HG02678 (cell line): ENCODE results near the gene SLC9C2.
A peak's percentile ranks its signal among the peaks of the same experiment; 100 is the strongest.
"Not testable (repeated sequence)": the region's sequence is repeated elsewhere in the genome, so short reads cannot be mapped to it uniquely, and the experiment has no call there.

ENCODE experiments used
- ATAC-seq: cut with Tn5 transposase; IDR thresholded peaks from one replicate; pipeline ENCODE4 v1.9.1; 2021; ENCODE audit warnings: mild to moderate bottlenecking, moderate library complexity; ENCODE audit not compliant: unreplicated experiment

SLC9C2 gene

DNA sequence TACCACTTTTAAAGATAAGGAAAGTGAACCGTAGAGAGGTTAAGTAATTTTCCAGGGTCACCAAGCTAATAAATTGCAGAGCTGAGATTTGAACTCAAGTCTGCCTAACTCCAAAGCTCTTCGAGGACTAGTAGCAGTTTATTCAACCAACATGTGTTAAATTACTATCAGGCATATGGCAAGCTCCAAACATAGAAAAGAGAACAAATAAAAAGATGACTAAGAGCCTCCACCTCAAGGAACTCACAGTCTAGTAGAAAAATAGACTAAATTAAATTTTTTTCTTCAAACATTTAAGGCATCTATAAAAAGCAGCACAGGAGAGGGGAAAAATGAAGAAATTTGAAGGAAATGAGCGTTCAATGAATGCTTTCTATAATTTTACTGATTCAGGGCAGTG lies 22.2 kb downstream of the SLC9C2 start:
- no peak for ATAC-seq

DNA sequence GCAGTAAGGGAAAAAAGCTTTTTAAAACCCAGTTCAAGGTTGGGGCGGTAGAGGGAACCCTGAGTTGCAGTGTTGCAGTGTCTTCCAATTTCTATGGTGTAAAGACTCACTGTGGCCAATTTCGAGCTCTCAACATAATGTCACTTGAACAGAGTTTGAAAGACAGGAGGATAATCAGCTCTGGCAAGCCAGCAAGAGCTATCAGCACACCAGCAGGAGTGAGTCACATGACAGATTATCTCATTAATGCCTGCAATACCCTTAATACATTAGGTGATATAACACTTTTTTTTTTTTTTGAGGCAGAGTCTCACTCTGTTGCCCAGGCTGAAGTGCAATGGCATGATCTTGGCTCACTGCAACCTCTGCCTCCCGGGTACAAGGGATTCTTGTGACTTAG lies 22.8 kb downstream of the SLC9C2 start:
- no peak for ATAC-seq

DNA sequence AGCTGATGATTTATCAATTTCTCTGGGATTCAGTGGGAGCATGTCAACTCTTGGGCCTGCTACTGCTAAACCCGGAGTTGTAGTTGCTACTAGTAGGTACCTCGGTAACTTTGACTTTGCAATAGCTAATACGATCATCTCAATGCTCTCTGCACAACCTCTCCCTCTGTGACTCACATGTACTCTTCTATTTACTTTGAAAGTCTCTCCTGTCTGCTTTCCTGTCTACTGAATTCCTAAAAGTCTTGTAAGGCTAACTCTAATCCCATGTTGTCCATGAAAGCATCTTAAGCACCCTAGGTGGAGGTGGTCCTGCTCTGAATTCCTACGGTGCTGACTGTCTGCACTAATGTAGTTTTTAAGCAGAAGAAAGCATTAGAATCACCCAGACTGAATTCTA lies 29.3 kb downstream of the SLC9C2 start:
- no peak for ATAC-seq

DNA sequence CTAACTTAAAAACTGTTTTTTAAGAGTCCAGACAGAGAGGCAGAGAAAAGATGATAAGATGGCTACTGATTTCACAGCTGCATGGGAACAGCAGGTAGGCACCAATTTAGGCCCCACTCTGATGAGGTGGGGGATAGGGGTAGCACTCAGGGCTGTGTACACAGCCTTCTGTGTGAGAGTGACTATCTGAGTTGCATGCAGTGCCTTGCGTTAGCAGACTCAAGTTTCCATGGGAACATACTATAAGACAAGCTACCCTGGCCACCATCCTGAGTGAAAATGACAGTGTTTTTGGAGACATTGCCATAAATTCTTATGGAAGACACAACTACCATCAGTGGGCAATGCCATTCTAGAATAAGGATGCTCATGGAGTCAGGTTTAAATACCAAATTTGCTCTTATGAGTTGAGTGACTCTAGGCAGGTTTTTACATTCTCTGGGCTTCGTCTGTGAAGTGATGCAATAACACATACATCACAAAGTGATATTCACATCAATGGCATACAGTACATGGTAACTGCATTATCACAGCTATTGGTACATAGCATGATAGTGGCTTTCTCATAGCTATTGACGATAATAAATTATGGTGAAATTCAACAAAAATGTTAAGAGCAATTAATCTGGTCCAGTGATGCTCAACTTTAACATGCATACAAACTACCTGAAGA lies 30.5 kb downstream of the SLC9C2 start:
- ATAC-seq, result no peak

DNA sequence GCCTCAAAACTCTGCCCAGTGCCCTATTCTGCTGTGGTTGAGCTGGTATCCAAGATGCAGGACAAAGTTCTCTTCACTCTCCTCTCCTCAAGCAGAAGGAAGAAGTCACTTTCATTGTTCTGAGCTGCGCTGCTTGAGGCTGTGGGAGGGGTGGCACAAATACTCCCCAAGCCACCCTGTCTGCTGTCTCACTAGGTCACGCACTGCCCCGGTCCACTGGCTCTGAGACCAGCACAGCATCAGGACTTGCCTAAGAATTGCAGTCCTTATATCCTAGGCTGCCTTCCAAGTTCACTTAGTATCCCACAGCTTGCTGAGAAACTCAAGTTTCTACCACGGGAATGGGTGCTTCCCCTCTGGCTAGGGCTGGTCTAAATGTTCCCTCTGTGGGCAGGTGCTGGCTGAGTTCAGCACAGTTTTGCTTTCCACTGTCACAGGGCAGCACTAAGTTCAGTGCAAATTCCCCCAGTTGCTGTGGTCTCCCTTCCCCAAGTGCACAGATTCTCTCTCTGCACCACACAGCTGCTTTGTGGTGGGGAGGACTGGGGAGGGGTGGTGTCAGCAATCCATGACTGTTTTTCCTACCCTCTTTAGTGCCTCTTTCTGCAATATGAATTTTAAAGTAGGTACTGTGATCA lies 32.4 kb downstream of the SLC9C2 start:
- peak; percentile 78 for ATAC-seq

DNA sequence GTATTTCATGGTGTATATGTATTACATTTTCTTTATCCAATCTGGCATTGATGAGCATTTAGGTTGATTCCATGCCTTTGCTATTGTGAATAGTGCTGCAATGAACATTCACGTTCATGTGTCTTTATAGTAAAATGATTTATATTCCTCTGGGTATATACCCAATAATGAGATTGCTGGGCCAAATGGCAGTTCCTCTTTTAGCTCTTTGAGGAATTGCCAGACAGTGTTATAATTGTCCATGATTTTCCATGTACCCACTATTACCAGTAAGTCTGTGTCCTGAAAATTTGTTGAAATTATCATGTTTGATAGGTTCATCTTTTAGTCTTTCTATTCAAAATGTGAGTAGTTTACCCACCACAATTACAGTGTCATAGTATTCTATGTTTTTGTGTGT lies 34.4 kb downstream of the SLC9C2 start:
- ATAC-seq, result no peak

DNA sequence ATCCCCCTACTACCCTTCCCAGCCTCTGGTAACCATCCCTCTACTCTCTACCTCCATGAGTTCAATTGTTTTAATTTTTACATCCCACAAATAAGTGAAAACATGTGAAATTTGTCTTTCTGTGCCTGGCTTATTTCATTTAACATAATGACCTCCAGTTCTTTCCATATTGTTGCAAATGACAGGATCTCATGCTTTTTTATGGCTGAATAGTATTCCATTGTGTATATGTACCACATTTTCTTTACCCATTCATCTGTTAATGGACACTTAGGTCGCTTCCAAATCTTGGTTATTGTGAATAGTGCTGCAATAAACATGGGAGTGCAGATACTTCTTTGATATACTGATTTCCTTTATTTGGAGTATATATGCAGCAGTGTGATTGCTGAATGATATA lies 39.0 kb downstream of the SLC9C2 start:
- ATAC-seq, result not testable (repeated sequence)

DNA sequence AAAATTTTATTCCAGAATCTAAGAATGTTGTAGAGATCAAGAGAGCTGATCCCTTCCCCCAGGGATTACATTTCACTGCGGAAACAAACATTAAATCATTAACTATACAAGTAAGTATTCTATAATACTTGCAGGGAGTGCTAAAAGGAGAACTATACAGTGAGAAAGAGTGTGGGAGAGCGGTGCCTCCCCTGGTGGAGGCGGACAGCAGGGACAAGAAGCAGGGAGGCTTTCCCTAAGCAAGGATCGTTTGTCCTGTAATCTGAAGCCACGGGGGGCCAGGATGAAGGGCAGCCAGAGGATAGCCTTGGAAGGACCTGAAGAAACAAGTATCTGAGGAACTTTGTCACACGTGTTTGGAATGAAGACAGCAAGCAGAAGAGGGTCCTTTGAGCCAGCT lies 40.1 kb downstream of the SLC9C2 start:
- ATAC-seq, result no peak

DNA sequence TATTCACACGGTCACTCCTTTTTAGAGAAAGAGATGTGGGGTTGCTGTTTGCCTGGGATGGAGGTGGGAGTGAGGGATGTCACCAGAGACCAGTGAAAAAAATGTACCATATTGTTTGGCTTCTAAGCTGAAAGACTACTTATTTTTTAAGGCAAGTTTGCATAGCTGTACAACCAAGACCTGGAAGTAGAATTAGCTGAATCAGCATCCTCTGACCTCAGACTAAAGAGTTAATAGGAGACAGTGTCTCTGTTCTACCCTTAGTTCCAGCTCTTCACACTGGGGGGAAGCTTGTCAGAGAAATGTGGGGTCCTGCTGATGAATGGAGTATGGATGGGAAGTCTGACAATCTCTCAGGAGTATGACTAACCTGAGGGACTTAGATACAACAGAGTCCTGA lies 41.6 kb downstream of the SLC9C2 start:
- no peak for ATAC-seq

DNA sequence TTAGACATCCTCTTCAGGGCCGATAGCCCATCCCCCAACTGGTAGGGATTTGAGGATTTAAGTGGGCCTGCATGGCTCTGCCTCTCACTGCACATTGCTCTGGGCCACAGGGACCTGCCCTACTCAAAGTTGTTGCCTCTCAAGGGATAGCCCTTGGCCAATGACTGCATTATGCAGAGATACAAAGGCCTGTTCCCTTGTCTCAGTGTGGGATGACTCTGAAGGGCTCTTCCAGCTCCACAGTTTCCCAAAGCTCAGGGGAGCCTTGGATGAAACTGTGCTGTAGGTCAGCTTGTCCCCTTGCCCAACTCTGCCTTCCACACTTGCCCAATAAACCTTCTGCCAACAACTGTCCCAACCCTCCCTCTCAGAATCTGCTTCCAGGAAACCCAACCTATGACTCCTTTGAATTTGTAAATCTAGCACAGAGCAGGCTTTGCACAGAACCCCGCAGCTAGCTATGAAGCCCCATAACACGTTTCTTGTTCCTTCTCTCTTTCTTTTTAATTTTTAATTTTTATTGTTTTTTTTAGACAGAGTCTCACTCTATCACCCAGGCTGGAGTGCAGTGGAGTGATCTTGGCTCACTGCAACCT lies 42.5 kb downstream of the SLC9C2 start:
- ATAC-seq, result no peak

DNA sequence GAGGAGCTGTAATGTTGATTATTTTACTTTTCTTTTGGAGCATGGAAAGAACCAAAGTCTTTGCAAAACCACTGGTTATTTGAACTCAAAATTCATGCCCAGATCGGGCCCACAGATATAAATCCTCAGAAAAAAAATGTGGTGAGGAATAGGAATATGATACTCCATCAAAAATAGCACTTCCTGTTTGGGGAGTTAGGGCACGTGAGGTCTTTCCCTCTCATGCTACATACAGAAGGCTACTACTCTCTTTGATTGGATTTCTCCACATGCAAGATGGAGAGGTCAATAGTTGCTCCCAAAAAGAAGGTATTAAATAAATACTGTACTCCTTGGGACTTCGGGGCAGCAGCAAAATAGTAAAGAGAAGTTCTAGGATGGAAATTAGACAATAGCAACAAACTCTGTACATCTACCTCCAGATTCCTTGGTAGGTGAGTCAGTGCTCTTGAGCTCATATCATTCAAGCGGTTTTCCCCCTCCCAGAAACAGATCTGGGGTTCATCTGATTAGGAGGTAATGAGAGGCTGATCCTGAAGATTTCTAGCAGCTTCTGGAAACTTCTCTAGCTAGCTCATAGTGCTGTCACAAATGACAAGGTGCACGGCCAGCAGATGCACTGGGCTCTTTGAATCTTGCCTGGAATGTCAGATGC lies 47.1 kb downstream of the SLC9C2 start:
- no peak for ATAC-seq

DNA sequence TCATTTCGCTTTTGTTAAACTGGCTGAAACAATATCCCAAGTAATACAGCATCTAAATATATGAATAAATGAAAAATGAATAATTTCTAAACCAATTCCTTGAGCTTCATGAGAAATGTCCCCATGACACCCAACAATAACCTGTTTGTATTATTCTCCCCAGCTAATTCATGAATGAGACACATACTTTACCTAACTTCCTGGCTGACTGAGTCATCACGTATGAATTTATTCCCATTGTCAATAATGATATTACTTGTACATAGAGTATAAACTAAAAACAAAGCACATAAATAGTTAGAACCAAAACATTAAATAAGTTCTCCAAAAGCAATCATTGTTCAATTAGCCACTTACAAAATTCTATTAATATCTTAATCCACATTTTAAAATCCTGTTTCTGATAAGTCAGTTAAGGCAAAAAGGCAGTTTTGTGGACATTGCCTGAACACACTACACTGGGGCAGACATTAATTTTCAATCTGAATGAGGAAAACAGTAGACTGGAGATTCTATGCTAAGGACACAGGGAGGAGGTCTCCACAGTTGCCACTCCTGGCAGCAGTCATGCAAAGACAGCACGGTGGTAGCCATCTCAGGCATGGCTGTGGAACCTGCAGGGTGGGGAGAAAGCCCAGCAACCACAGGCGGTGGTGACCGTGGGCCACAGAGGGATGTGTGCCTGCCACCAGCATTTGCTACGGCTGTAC lies 48.2 kb downstream of the SLC9C2 start:
- no peak for ATAC-seq

DNA sequence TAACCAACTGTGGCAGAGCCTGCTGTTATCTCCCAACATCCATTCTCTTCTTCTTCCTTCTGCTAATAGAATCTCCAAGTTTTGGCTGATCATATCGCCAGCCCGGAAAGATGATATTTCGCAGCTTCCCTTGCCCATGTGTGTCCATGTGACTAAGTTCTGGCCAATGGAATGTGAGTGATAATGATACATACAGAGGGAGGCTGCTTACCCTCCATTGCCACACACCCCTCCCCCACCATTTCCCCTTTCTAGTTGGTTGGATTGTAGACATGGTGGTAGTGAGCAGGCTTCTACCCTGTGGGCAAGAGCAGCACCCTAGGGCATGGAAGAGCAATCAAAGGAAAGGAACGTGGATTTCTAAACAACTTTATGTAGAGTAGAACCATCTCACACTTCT lies 48.8 kb downstream of the SLC9C2 start:
- ATAC-seq, result no peak

DNA sequence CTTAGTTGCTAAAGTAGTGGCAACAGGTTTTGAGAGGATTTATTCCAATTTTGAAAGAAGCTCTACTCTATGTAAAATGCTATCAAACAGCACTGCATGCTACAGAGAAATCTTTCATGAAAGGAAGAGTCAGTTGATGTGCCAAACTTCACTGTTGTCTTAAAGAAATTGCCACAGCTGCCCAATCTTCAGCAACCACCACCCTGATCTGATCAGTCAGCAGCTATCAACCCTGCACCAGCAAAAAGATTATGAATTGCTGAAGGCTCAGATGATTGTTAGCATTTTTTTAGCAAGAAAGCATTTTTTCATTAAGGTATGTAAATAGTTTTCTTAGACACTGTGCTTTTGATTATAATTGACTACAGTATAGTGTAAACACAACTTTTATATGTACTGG lies 49.6 kb downstream of the SLC9C2 start:
- no peak for ATAC-seq

DNA sequence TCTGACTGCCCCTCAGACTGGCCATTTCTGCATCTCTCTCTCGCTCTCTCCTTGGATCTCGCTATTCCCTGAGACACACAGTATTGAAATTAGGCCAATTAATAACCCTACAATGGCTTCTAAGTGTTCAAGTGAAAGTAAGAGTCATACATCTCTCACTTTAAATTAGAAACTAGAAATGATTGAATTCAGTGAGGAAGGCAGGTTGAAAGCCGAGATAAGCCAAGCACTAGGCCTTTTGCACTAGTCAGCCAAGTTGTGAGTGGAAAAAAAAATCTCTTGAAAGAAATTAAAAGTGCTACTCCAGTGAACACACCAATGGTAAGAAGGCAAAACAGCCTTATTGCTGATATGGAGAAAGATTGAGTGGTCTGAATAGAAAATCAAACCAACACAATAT lies 51.2 kb downstream of the SLC9C2 start:
- no peak for ATAC-seq

DNA sequence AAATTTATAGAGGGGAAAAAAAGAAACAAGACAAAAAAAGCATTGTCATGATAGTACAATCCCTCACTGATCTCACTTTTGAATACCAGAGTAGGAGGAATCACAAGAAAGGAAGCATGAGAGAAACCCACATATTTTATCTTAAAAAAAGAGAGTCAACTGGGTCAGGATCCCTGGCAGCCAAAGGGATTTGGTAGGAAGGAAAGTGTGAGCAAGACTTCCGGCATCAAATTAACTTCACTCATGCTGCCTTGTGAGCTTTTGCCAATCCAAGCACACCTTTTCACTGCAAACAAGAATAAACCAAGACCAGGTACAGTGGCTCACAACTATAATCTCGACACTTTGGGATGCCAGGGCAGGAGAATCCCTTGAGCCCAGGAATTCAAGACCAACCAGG lies 53.1 kb downstream of the SLC9C2 start:
- ATAC-seq, result no peak

DNA sequence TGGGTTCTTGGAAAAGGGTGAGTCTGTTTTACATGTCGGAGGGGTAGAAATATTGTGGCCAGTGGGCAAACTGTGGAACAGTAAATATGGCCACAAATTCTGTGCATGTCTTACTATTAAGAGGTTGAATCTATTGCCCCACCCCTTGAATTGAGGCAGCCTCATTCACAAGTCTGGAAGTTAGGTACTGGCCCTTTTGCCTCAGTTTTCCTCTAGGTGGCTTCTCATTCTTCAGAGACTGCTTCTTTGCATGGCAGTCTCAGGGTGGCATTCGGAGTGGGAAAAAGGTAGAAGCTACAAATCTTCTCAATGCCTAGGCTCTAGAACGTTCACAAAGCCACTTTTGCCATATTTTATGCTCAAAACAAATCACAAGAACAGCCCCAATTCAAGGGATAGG lies 57.2 kb downstream of the SLC9C2 start:
- ATAC-seq, result no peak

DNA sequence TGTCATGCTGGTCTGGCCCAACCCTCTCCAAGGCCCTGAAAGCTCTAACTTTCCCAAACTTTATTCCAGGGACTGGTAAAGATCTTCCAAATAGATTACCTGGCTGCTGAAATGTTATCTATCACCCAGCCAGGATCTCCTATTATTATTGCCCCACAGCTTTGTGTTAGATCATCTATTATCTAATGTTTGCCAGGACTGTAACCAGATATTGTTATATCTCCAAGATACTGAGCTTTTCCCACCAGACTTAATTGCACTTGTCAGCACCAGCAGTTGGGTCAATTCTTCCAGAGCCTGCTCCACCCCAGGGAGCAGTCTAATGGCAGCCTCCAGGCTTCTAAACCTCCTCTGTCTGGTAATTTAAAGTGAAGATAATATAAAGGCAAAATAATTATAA lies 66.6 kb downstream of the SLC9C2 start:
- ATAC-seq, result no peak

DNA sequence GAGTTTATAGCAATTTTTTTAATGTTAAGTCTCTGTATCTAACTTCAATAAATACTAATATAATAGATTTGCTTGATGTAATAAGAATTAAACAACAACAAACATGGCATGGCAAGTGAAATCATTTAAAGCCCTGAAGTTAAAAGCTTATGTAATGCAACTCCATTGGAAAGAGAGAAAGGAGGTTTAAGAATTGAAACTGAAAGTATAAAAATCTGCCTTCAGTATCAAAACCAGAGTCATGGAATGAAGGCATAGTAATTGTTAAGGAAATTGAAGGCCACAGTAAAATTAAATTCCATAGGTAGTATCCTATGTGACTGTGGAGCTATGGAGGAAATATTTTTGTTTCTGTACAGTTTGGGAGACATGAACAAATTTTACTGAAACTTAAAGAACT lies 70.6 kb downstream of the SLC9C2 start:
- no peak for ATAC-seq

DNA sequence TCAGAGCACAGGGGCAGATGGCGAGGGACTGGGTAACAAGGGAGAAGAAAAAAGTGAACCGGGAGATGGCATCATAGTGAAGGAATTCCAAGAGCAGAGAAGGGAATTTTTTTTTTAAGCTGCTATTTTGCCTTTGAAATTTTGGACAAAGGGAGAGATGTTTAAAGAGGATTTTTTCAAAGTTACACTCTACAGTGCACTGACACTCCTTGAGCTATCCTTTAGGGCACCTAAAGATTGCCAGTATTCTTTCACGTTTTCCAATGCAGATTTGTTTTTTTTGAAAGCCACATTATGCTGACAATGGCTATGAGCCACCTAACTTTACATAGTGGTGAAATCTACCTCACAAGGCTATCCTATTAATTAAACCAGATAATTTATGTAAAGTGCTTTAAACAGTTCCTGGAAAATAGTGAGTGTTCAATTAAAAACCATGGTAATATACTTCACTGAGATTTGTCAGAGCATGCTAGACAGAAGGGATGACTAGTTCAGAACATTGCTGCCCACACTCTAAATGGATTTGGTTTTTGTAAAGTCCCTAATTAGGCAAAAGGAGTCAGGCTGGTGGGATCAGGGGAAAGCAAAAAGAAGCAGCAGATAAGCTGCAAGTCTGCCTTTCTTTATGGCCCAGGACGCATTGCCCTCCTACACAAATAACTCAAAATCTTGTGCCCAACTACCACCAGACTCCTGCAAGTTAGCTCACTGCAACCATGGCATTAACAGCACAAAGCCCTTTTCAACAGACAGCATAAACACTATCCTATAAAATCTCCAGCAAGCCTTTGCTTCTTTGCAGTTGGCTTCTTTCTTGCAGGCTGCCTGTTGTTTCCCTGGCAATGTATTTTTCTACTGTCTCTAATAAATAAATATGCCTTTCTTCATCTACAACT lies 71.8 kb downstream of the SLC9C2 start:
- ATAC-seq, result no peak
